ENCODE data around the gene CCDC171.

DNA sequence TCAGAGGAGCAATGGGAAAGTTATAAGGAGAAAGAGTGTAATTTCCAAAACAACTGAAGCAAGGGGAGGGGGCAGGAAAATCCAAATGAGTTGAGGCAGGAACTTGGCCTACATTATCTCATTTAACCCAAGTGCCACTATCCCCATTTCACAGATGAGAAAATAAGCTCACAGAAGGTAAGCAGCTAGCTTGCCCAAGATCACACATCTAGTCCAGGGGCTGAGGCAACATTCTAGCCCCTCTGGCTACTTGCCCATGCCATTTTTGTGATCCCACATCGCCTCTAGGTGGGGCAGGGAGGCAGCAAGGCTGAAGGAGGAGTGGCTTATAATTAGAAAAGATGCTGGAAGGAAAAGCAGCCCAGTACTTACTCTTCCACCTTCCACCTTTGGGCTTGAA lies 39.5 kb upstream of the CCDC171 start:
- no peak for TF ChIP-seq CTCF (IDR thresholded peaks at IDR 0.05)
- no peak for TF ChIP-seq POLR2A (IDR thresholded peaks at IDR 0.05)
